HCT116 (cell line): ENCODE data around the gene CGB2. TPM values are rescaled to one million over a fixed set of nuclear protein-coding genes. Genes with fewer than 3 reads are reported as not detected.
A peak's percentile ranks its signal among the peaks of the same experiment; 100 is the strongest.

ENCODE experiments used
- ATAC-seq: fragments of 200-7000 bp; cut with Tn5 transposase; 2 replicates; pipeline ENCODE4 v1.9.1; 2020; ENCODE audit warnings: mild to moderate bottlenecking, moderate library complexity
- BruUV-seq: library from RNA; stranded (reverse); fragments of 400-500 nt; replicated peaks from 2 replicates; lab custom pipeline; 2021; lab: Mats Ljungman, UMichigan
- CTCF ChIA-PET: fragments of 300-600 bp; sonication (Branson Sonifier 250); formaldehyde crosslinking; loops from one replicate; lab custom pipeline; 2021; ENCODE audit warnings: antibody characterized with exemption; lab: Charles Lee
- POLR2A ChIA-PET: fragments of 300-600, 350-600 bp; sonication (Branson Sonifier 250); formaldehyde crosslinking; loops from one replicate; lab custom pipeline; 2021; ENCODE audit warnings: antibody characterized with exemption; lab: Charles Lee
- RAD21 ChIA-PET, 2 experiments: fragments of 300-600 bp; sonication (Branson Sonifier 250); formaldehyde crosslinking; loops; one replicate each; lab custom pipeline; 2023; ENCODE audit warnings: low total read pairs in 2 of 2; ENCODE audit not compliant: uncharacterized antibody in 2 of 2, unreplicated experiment in 2 of 2, low non-redundant PET in 1 of 2; lab: Charles Lee
- DNase-seq: peaks from one replicate; pipeline ENCODE4 v3.0.0-alpha.2; 2010; ENCODE audit warnings: low read depth, low spot score
- H2AFZ ChIP-seq: fragments of 200-600 bp; shearing (Covaris generic), sonication (generic); 2 replicates; pipeline ENCODE4 v1.6.1; 2017; ENCODE audit warnings: low read depth, mixed run types, mixed read lengths, antibody characterized with exemption, low read length; ENCODE audit not compliant: poor library complexity, severe bottlenecking
- H3K27ac ChIP-seq: 2 replicates; pipeline ENCODE4 v1.5.1; 2012; ENCODE audit warnings: low read depth, low read length
- H3K27me3 ChIP-seq: fragments of 200-600 bp; sonication (generic); 2 replicates; pipeline ENCODE4 v1.6.1; 2016; ENCODE audit warnings: mixed run types, low read length, mixed read lengths; ENCODE audit not compliant: insufficient read depth
- H3K36me3 ChIP-seq, 2 experiments: fragments of 200-500 bp in 1 of 2; fragments of 200-600 bp in 1 of 2; sonication (Bioruptor generic) in 1 of 2; sonication (generic) in 1 of 2; 2 replicates each; pipeline versions ENCODE4 v1.5.1 to v1.6.1; 2014 to 2016; ENCODE audit warnings: low read length in 2 of 2, inconsistent platforms in 1 of 2, mixed read lengths in 1 of 2, mixed run types in 1 of 2; ENCODE audit not compliant: insufficient read depth in 2 of 2, control insufficient read depth in 1 of 2
- H3K4me1 ChIP-seq, 2 experiments: fragments of 200-600 bp in 1 of 2; sonication (generic) in 1 of 2; 2 replicates each; pipeline versions ENCODE4 v1.5.1 to v1.6.1; 2012 to 2017; ENCODE audit warnings: low read length in 2 of 2, inconsistent platforms in 1 of 2, mild to moderate bottlenecking in 1 of 2, mixed read lengths in 1 of 2, mixed run types in 1 of 2, moderate library complexity in 1 of 2; ENCODE audit not compliant: insufficient read depth in 2 of 2, control insufficient read depth in 1 of 2
- H3K4me2 ChIP-seq: fragments of 200-600 bp; sonication (generic); 2 replicates; pipeline ENCODE4 v1.6.1; 2017; ENCODE audit warnings: mixed run types, low read length, mixed read lengths
- H3K4me3 ChIP-seq, 2 experiments: fragments of 200-600 bp in 1 of 2; sonication (generic) in 1 of 2; replicated peaks in 1 of 2; 2 replicates each; pipeline ENCODE4 v1.5.1; 2011 to 2016; ENCODE audit warnings: low read length in 2 of 2, control low read depth in 1 of 2, low read depth in 1 of 2, mild to moderate bottlenecking in 1 of 2, mixed read lengths in 1 of 2, mixed run types in 1 of 2
- H3K79me2 ChIP-seq: fragments of 200-600 bp; sonication (generic); 2 replicates; pipeline ENCODE4 v1.6.1; 2017; ENCODE audit warnings: mild to moderate bottlenecking, mixed run types, low read length, moderate library complexity, mixed read lengths; ENCODE audit not compliant: insufficient read depth
- H3K9ac ChIP-seq: fragments of 200-600 bp; sonication (generic); 2 replicates; pipeline ENCODE4 v1.6.1; 2016; ENCODE audit warnings: low read length, mixed read lengths
- H3K9me2 ChIP-seq: fragments of 200-600 bp; sonication (generic), shearing (Covaris generic); 2 replicates; pipeline ENCODE4 v1.6.1; 2017; ENCODE audit warnings: mixed run types, mild to moderate bottlenecking, moderate library complexity; ENCODE audit not compliant: insufficient read depth
- H3K9me3 ChIP-seq, 2 experiments: fragments of 200-500 bp in 1 of 2; fragments of 200-600 bp in 1 of 2; sonication (Bioruptor generic) in 1 of 2; sonication (generic) in 1 of 2; 2 replicates each; pipeline ENCODE4 v1.6.1; 2014 to 2017; ENCODE audit warnings: low read length in 2 of 2, mixed read lengths in 2 of 2, inconsistent platforms in 1 of 2, low read depth in 1 of 2, mild to moderate bottlenecking in 1 of 2, mixed run types in 1 of 2, moderate library complexity in 1 of 2; ENCODE audit not compliant: control insufficient read depth in 1 of 2, insufficient read depth in 1 of 2
- H4K20me1 ChIP-seq: fragments of 200-600 bp; sonication (generic), shearing (Covaris generic); 2 replicates; pipeline ENCODE4 v1.6.1; 2017; ENCODE audit warnings: mixed run types, mild to moderate bottlenecking, moderate library complexity; ENCODE audit not compliant: insufficient read depth
- EZH2phosphoT487 ChIP-seq: fragments of 200-600 bp; IDR thresholded peaks from 2 replicates; pipeline ENCODE4 v1.6.1; 2018; ENCODE audit warnings: antibody characterized with exemption, borderline replicate concordance
- MAX ChIP-seq: IDR thresholded peaks from 2 replicates; pipeline ENCODE4 v1.6.1; 2012
- POLR2A ChIP-seq: IDR thresholded peaks from 2 replicates; pipeline ENCODE4 v1.7.0; 2011; ENCODE audit warnings: borderline replicate concordance; ENCODE audit not compliant: insufficient read depth, insufficient read length; ENCODE audit errors: extremely low read depth
- POLR2AphosphoS5 ChIP-seq: IDR thresholded peaks from 2 replicates; pipeline ENCODE4 v1.6.1; 2011; ENCODE audit warnings: mild to moderate bottlenecking, low read depth, low read length, moderate library complexity
- REST ChIP-seq: IDR thresholded peaks from 2 replicates; pipeline ENCODE4 v1.6.1; 2012; ENCODE audit warnings: low read depth
- SIN3A ChIP-seq: IDR thresholded peaks from 2 replicates; pipeline ENCODE4 v1.6.1; 2012; ENCODE audit warnings: low read depth
- SP1 ChIP-seq: IDR thresholded peaks from 2 replicates; pipeline ENCODE4 v1.6.1; 2012; ENCODE audit warnings: low read depth
- SRF ChIP-seq: IDR thresholded peaks from 2 replicates; pipeline ENCODE4 v1.6.1; 2012; ENCODE audit warnings: low read depth
- TCF7L2 ChIP-seq: IDR thresholded peaks from 2 replicates; pipeline ENCODE4 v1.7.0; 2011; ENCODE audit warnings: borderline replicate concordance, inconsistent platforms; ENCODE audit not compliant: insufficient read depth, insufficient read length; ENCODE audit errors: extremely low read depth
- ZBTB33 ChIP-seq: IDR thresholded peaks from 2 replicates; pipeline ENCODE4 v1.6.1; 2011; ENCODE audit warnings: mild to moderate bottlenecking, low read length, moderate library complexity; ENCODE audit not compliant: insufficient replicate concordance; ENCODE audit errors: extremely low read depth
- ZFX ChIP-seq: fragments of 450-650 bp; IDR thresholded peaks from 2 replicates; pipeline ENCODE4 v1.6.1; 2017
- intact Hi-C: fragments of 100-400 bp; cut with micrococcal nuclease; formaldehyde crosslinking; loops from 2 replicates; pipeline ENCODE4 v1.10.0; 2022
- total RNA-seq: library from RNA; stranded (reverse); gene quantifications from one replicate; pipeline ENCODE4 v1.2.1, GENCODE V29; 2021; ENCODE audit not compliant: unreplicated experiment

CGB2 gene
- total RNA-seq, 1 experiment from 2014 or later: 5.0 TPM

DNA sequence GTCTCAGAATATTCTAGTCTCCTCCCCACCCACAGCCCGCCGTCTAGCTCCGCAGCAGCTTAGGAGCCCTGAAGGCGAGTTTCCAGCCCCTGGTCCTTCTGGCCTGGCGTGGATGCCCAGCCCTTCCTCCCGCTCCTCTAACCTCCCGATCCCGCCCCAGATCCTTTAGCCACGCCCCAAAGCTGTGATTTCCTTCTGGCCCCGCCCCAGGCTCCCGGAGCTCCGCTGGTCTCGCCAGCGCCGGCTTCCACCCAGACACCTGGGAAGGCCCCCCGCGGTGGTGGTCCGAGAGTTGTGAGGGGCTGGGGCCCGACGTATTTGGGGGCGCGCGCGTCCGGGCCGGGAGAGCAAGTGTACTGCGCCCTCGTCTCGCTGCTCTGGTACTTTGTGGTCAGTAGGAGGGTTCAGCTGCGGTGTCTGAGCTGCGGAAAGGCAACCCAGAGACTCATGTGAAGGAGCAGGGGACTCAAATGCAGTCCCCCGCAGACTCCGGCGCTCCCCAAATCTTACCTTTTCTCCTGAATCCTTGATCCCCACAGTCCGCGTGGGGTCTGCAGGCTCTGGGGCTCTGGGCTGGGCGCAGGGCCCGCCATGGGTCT, 26.0 kb downstream of the CGB2 start, which contains the start of gene CGB7:
CGB7 (minus strand) TSS at position 114 of the 599 bp plus-strand sequence. CDS start 2,374 bp downstream, outside the sequence.
- Histone ChIP-seq H3K27me3 (no peaks in the 10 kb centered on the region), H4K20me1 (no peaks in the 10 kb centered on the region)
- TF ChIP-seq POLR2A: no peak
- peak; percentile 63; the same call in 1 of the 2 replicates for TF ChIP-seq POLR2AphosphoS5
- no peak for TF ChIP-seq SIN3A
- no peak; the same call in 1 of the 2 replicates for TF ChIP-seq MAX
- TF ChIP-seq, all 23 proteins: peak for 1
- ChIA-PET RAD21 (no interaction called here), CTCF (interaction anchor here (0.8 to 4.1 kb wide), 7 partner anchors 16 to 65 kb away, joined by 3 to 20 read pairs (median 3); partner anchors contain the start of genes CGB2, GYS1 and RUVBL2), POLR2A (interaction anchor here (1.2 to 1.7 kb wide), 4 partner anchors 13 to 412 kb away, joined by 3 to 4 read pairs (median 4); partner anchors contain the start of genes CA11, GYS1 and RUVBL2)
- peak; percentile 72 for ATAC-seq
- Histone ChIP-seq H3K36me3 (no peaks in the 10 kb centered on the region), H3K9me3 (no peaks in the 10 kb centered on the region), H3K4me2 (peak within 1 kb of the TSS; percentile 81), H3K4me3 (peak within 1 kb of the TSS; percentile 65 to 67), H3K9ac (peak within 1 kb of the TSS; percentile 73), H3K9me2 (no peaks in the 10 kb centered on the region), H2AFZ (no peak within 1 kb of the TSS), H3K4me1 (peaks cover 18 to 62% of the 10 kb centered on the region in 2 experiments), H3K79me2 (no peaks in the 10 kb centered on the region; the same call in 1 of the 2 replicates), H3K27ac (peak within 1 kb of the TSS; percentile 81)
- no TSS peak for BruUV-seq
- intact Hi-C loops: no loop called here
- DNase-seq: no peak

- Histone ChIP-seq H3K4me1 (peaks cover 24 to 70% of the 10 kb centered on the region in 2 experiments), H3K4me2 (peak overlapping the region; percentile 81), H3K9me2 (no peaks in the 10 kb centered on the region), H3K9me3 (no peaks in the 10 kb centered on the region), H2AFZ (no peak overlapping the region), H3K4me3 (no peak overlapping the region), H3K27me3 (no peaks in the 10 kb centered on the region), H3K36me3 (no peaks in the 10 kb centered on the region), H4K20me1 (no peaks in the 10 kb centered on the region), H3K27ac (no peak overlapping the region; the same call in 1 of the 2 replicates), H3K9ac (no peak overlapping the region), H3K79me2 (no peaks in the 10 kb centered on the region; the same call in 1 of the 2 replicates)
- peak; percentile 17; the same call in 1 of the 2 replicates for ATAC-seq
- RAD21 ChIA-PET: no interaction called here
- no TSS peak for BruUV-seq
- CTCF ChIA-PET: interaction anchor here (4.1 kb wide), 1 partner anchor 66 kb away, joined by 20 read pairs; the partner anchor contains the start of genes GYS1 and RUVBL2
- intact Hi-C loops: no loop called here
- DNase-seq: no peak
- POLR2A ChIA-PET: interaction anchor here (1.3 kb wide), 1 partner anchor 413 kb away, joined by 3 read pairs; the partner anchor contains the start of gene CA11
- TF ChIP-seq TCF7L2 (no peak), POLR2A (no peak), SRF (no peak), SP1 (no peak), REST (no peak), EZH2phosphoT487 (no peak), ZFX (no peak), ZBTB33 (no peak), MAX (no peak)
Measured at GRCh38 chr19:49058562-49058961, 26.9 kb downstream of the CGB2 start.
